ENCODE data around the gene MTNR1A.

Gene MTNR1A

DNA sequence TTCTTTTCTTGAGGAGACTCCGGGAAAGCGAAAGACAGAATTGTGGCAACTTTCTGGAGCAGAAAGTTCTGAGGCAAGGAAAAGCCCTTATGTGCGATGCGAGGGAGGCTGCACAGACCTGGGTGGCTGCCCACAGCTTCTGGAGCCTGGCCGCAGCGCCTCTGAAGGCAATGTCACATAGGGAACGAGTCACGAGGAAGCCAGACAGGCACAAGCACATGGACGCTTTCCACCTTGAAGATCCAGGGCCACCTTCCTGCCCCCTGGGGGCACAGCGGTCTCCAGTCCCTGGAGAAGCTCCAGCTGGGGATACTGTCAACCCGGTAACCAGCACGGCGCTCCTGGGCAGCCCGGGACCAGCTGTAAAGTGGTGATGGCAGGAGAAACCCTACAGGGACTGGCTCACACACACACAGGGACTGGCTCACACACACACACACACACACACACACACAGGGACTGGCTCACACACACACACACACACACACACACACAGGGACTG is 69.8 kb downstream of the MTNR1A start:
- peak in 2 of 3 experiments; percentile 6 to 38 for DNase-seq

- DNase-seq = no peak
Observed at GRCh38 chr4:186485150-186485549, 70.2 kb downstream of the MTNR1A start.

DNA sequence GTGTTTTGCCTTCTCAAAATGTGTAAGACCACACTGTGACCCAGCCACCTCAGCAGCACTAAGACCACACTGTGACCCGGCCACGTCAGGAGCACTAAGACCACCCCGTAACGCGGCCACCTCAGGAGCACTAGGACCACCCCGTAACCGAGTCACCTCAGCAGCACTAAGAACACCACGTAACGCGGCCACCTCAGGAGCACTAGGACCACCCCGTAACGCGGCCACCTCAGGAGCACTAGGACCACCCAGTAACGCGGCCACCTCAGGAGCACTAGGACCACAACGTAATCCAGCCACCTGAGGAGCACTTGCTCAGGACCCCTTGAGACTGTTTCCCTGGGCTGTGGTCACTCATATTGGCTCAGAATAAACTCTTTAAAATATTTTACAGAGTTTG is 71.7 kb downstream of the MTNR1A start:
- no peak for DNase-seq
